Fibroblast of lung (primary cell): ENCODE measurements around the gene TTC23.

Experiments
- EZH2 ChIP-seq: IDR thresholded peaks from 2 replicates; pipeline ENCODE4 v1.5.1; 2012; ENCODE audit warnings: low read length, control low read depth, mild to moderate bottlenecking; ENCODE audit errors: missing control alignments
- TF ChIP-seq, protein P1 (sequence below), 2 donors: IDR thresholded peaks in 1 of 2; conservative IDR thresholded peaks in 1 of 2; 1 replicate in 1 of 2; 2 replicates in 1 of 2; pipeline ENCODE4 v1.5.1; 2011 to 2012; ENCODE audit warnings: low read length in 2 of 2, control low read depth in 1 of 2, inconsistent platforms in 1 of 2, low read depth in 1 of 2, mild to moderate bottlenecking in 1 of 2

DNA sequence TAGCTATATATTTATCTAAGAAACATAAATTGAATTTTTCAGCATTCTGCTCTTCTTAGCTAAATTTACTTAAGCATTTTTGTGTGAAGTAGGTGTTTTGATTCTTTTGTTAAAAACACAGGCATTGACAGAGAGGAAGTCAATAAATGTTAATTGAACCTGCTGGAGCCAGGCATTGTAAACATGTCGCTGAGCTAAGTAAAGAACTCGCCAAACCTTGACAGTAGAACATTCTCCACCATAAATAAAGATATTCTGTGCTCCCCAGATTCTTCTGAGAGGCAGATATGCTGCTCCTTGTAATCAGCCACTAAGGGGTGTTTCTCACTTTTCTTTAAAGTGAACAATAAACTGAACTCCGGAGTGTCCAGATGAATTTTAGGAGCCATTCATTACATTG lies 106.1 kb downstream of the TTC23 start:
- TF ChIP-seq, protein P1, sequence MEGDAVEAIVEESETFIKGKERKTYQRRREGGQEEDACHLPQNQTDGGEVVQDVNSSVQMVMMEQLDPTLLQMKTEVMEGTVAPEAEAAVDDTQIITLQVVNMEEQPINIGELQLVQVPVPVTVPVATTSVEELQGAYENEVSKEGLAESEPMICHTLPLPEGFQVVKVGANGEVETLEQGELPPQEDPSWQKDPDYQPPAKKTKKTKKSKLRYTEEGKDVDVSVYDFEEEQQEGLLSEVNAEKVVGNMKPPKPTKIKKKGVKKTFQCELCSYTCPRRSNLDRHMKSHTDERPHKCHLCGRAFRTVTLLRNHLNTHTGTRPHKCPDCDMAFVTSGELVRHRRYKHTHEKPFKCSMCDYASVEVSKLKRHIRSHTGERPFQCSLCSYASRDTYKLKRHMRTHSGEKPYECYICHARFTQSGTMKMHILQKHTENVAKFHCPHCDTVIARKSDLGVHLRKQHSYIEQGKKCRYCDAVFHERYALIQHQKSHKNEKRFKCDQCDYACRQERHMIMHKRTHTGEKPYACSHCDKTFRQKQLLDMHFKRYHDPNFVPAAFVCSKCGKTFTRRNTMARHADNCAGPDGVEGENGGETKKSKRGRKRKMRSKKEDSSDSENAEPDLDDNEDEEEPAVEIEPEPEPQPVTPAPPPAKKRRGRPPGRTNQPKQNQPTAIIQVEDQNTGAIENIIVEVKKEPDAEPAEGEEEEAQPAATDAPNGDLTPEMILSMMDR (conservative IDR thresholded peaks at IDR 0.05 in 1 of 2, IDR thresholded peaks at IDR 0.05 in 1 of 2; ENCODE audit: low read depth in 1 of 2, low read length in 2 of 2): no peak
- TF ChIP-seq EZH2: no peak
